ENCODE results near the gene RAB1B. TPM values are rescaled to one million over a fixed set of nuclear protein-coding genes. Genes with fewer than 3 reads are reported as not detected.
A peak's percentile ranks its signal among the peaks of the same experiment; 100 is the strongest.
"Not testable (repeated sequence)": the region's sequence is repeated elsewhere in the genome, so short reads cannot be mapped to it uniquely, and the experiment has no call there.

RAB1B gene
- total RNA-seq, 2 donors from 2014 or later, result 72.8 to 89.1 TPM

GRCh38 chr11:66247295-66247694, 21.1 kb upstream of the RAB1B start:
- peaks cover 21% of the 10 kb centered on the region for H3K4me1 Mint-ChIP-seq
- no peaks in the 10 kb centered on the region for H3K27me3 Mint-ChIP-seq
- no peak overlapping the region for H3K4me3 Mint-ChIP-seq
- no peaks in the 10 kb centered on the region for H3K9me3 ChIP-seq (ENCODE audit: control insufficient read depth, low read length, poor library complexity, severe bottlenecking)
- no peak for DNase-seq
- H3K27ac Mint-ChIP-seq, result peak overlapping the region; percentile 85
- H3K36me3 Mint-ChIP-seq (ENCODE audit: low read depth), result peaks cover 5% of the 10 kb centered on the region
- no peak for ATAC-seq

GRCh38 chr11:66247801-66248200, 20.6 kb upstream of the RAB1B start:
- Mint-ChIP-seq H3K4me1 (peaks cover 21% of the 10 kb centered on the region), H3K27ac (peak overlapping the region; percentile 24), H3K27me3 (no peaks in the 10 kb centered on the region), H3K4me3 (no peak overlapping the region), H3K36me3 (ENCODE audit: low read depth) (peaks cover 5% of the 10 kb centered on the region)
- DNase-seq, result no peak
- ATAC-seq, result no peak
- no peaks in the 10 kb centered on the region for H3K9me3 ChIP-seq (ENCODE audit: control insufficient read depth, low read length, poor library complexity, severe bottlenecking)

DNA sequence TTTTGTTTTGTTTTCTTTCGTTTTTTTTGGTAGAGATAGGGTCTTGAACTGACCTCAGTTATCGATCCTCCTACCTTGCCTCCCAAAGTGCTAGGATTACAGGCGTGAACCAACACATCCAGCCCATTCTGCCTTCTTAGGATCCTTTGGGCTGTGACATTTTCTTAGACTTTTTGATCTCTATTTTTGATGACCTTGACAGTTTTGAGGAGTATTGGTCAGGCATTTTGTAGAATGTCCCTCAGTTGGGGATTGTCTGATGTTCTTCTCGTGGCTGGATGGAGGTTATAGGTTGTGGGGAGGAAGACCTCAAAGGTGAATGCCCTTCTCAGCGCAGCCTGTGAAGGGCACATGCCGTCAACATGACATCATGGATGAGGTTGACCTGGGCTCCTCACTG, 19.5 kb upstream of the RAB1B start:
- no peak for ATAC-seq
- Mint-ChIP-seq H3K27me3 (no peaks in the 10 kb centered on the region), H3K4me1 (peaks cover 22% of the 10 kb centered on the region), H3K27ac (peak overlapping the region; percentile 95), H3K4me3 (no peak overlapping the region), H3K36me3 (ENCODE audit: low read depth) (peaks cover 8% of the 10 kb centered on the region)
- H3K9me3 ChIP-seq (ENCODE audit: control insufficient read depth, low read length, poor library complexity, severe bottlenecking), result no peaks in the 10 kb centered on the region
- DNase-seq, result no peak

DNA sequence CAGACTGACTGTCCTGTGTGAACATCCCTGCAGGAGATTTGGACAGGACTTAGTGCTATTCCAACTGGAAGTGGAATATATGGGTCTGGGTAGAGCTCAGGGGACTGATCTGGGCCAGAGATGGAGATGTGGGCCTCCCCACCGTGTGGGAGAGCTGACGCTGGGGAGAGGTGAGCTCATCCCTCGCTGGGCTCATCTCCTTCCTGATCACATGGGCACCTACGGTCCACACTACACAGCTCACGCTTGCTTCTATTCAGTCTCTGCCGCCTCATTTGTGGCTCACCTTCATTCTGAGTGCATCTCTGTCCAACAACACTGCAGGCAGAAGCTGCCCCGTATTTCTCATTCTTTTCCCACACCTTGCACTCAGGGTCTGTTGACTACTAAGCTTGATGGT, 16.6 kb upstream of the RAB1B start:
- no peak for ATAC-seq
- peaks cover 23% of the 10 kb centered on the region for H3K4me1 Mint-ChIP-seq
- no peaks in the 10 kb centered on the region for H3K9me3 ChIP-seq (ENCODE audit: control insufficient read depth, low read length, poor library complexity, severe bottlenecking)
- no peak overlapping the region for H3K27ac Mint-ChIP-seq
- no peaks in the 10 kb centered on the region for H3K27me3 Mint-ChIP-seq
- no peak for DNase-seq
- peaks cover 8% of the 10 kb centered on the region for H3K36me3 Mint-ChIP-seq (ENCODE audit: low read depth)
- no peak overlapping the region for H3K4me3 Mint-ChIP-seq

- not testable (repeated sequence) for ATAC-seq; H3K36me3 Mint-ChIP-seq (ENCODE audit: low read depth); H3K9me3 ChIP-seq (ENCODE audit: control insufficient read depth, low read length, poor library complexity, severe bottlenecking); DNase-seq; H3K27me3 Mint-ChIP-seq
- peak overlapping the region; percentile 19 for H3K4me3 Mint-ChIP-seq
- H3K27ac Mint-ChIP-seq, result peak overlapping the region; percentile 83
- peaks cover 21% of the 10 kb centered on the region for H3K4me1 Mint-ChIP-seq
Observed at GRCh38 chr11:66253081-66253480, 15.4 kb upstream of the RAB1B start.

DNA sequence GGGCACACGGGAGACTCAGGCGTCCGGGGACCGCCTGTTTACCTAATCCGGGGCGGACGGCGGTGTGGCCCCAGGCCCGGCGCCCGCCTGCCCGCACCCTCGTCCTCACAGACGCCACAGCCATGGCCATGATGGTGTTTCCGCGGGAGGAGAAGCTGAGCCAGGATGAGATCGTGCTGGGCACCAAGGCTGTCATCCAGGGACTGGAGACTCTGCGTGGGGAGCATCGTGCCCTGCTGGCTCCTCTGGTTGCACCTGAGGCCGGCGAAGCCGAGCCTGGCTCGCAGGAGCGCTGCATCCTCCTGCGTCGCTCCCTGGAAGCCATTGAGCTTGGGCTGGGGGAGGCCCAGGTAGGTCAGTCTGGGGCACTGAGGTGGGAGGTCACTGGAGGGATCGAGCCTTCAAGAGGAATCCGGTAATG, 10.0 kb upstream of the RAB1B start:
- H3K27ac Mint-ChIP-seq, result peak overlapping the region; percentile 98
- H3K27me3 Mint-ChIP-seq, result no peaks in the 10 kb centered on the region
- DNase-seq (no peak), ATAC-seq (no peak)
- H3K36me3 Mint-ChIP-seq (ENCODE audit: low read depth), result peaks cover 5% of the 10 kb centered on the region
- peak overlapping the region; percentile 91 for H3K4me3 Mint-ChIP-seq
- H3K4me1 Mint-ChIP-seq, result peaks cover 23% of the 10 kb centered on the region
- H3K9me3 ChIP-seq (ENCODE audit: control insufficient read depth, low read length, poor library complexity, severe bottlenecking), result no peaks in the 10 kb centered on the region

- Mint-ChIP-seq H3K27me3 (no peaks in the 10 kb centered on the region), H3K27ac (peak overlapping the region; percentile 98), H3K36me3 (ENCODE audit: low read depth) (peaks cover 8% of the 10 kb centered on the region), H3K4me1 (peaks cover 21% of the 10 kb centered on the region), H3K4me3 (peak overlapping the region; percentile 91)
- H3K9me3 ChIP-seq (ENCODE audit: control insufficient read depth, low read length, poor library complexity, severe bottlenecking), result no peaks in the 10 kb centered on the region
- no peak for ATAC-seq
- DNase-seq, result no peak
Observed at GRCh38 chr11:66259225-66259624, 9.2 kb upstream of the RAB1B start.

- ATAC-seq (no peak), DNase-seq (no peak)
- peaks cover 23% of the 10 kb centered on the region for H3K4me1 Mint-ChIP-seq
- H3K9me3 ChIP-seq (ENCODE audit: control insufficient read depth, low read length, poor library complexity, severe bottlenecking), result no peaks in the 10 kb centered on the region
- H3K4me3 Mint-ChIP-seq, result no peak overlapping the region
- H3K27ac Mint-ChIP-seq, result peak overlapping the region; percentile 98
- H3K27me3 Mint-ChIP-seq, result no peaks in the 10 kb centered on the region
- H3K36me3 Mint-ChIP-seq (ENCODE audit: low read depth), result peaks cover 8% of the 10 kb centered on the region
Observed at GRCh38 chr11:66259956-66260355, 8.5 kb upstream of the RAB1B start.

GRCh38 chr11:66261578-66261977, 6.9 kb upstream of the RAB1B start:
- DNase-seq (no peak), ATAC-seq (no peak)
- H3K36me3 Mint-ChIP-seq (ENCODE audit: low read depth), result peaks cover 8% of the 10 kb centered on the region
- peak overlapping the region; percentile 25 for H3K4me3 Mint-ChIP-seq
- H3K27me3 Mint-ChIP-seq, result no peaks in the 10 kb centered on the region
- H3K27ac Mint-ChIP-seq, result no peak overlapping the region
- H3K4me1 Mint-ChIP-seq, result peaks cover 21% of the 10 kb centered on the region
- H3K9me3 ChIP-seq (ENCODE audit: control insufficient read depth, low read length, poor library complexity, severe bottlenecking), result no peaks in the 10 kb centered on the region

- Mint-ChIP-seq H3K4me1 (peaks cover 20% of the 10 kb centered on the region), H3K36me3 (ENCODE audit: low read depth) (peaks cover 8% of the 10 kb centered on the region), H3K27ac (no peak overlapping the region), H3K4me3 (no peak overlapping the region), H3K27me3 (no peaks in the 10 kb centered on the region)
- ATAC-seq (no peak), DNase-seq (no peak)
- no peaks in the 10 kb centered on the region for H3K9me3 ChIP-seq (ENCODE audit: control insufficient read depth, low read length, poor library complexity, severe bottlenecking)
Observed at GRCh38 chr11:66262191-66262590, 6.2 kb upstream of the RAB1B start.

DNA sequence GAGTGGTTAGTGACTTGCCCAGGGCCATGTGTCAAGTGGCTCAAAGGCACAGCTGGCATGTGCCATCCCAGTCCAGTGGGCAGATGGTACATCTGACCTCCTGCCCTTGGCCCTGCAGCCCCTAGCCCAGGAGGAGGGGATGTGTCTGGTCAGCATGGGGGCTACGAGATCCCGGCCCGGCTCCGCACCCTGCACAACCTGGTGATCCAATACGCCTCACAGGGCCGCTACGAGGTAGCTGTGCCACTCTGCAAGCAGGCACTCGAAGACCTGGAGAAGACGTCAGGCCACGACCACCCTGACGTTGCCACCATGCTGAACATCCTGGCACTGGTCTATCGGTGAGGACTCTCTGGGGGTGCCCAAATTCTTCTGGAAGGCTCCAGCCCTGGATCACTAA, 5.7 kb upstream of the RAB1B start:
- Mint-ChIP-seq H3K27ac (no peak overlapping the region), H3K27me3 (no peaks in the 10 kb centered on the region), H3K36me3 (ENCODE audit: low read depth) (peaks cover 8% of the 10 kb centered on the region), H3K4me1 (peaks cover 21% of the 10 kb centered on the region), H3K4me3 (no peak overlapping the region)
- ATAC-seq, result no peak
- no peaks in the 10 kb centered on the region for H3K9me3 ChIP-seq (ENCODE audit: control insufficient read depth, low read length, poor library complexity, severe bottlenecking)
- DNase-seq, result no peak

GRCh38 chr11:66263231-66263630, 5.2 kb upstream of the RAB1B start:
- H3K27me3 Mint-ChIP-seq, result no peaks in the 10 kb centered on the region
- peaks cover 25% of the 10 kb centered on the region for H3K4me1 Mint-ChIP-seq
- H3K27ac Mint-ChIP-seq, result no peak overlapping the region
- peaks cover 8% of the 10 kb centered on the region for H3K36me3 Mint-ChIP-seq (ENCODE audit: low read depth)
- ATAC-seq (no peak), DNase-seq (no peak)
- no peaks in the 10 kb centered on the region for H3K9me3 ChIP-seq (ENCODE audit: control insufficient read depth, low read length, poor library complexity, severe bottlenecking)
- H3K4me3 Mint-ChIP-seq, result peak overlapping the region; percentile 12

DNA sequence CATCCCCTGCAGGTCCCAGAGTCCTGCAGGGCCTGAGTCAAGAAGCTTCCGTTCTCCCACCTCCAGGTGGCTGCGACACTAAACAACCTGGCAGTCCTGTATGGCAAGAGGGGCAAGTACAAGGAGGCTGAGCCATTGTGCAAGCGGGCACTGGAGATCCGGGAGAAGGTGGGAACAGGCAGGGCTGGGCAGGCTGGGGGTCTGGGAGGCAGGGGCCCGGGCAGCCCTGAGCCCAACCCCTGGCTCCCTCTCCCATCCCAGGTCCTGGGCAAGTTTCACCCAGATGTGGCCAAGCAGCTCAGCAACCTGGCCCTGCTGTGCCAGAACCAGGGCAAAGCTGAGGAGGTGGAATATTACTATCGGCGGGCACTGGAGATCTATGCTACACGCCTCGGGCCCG, 4.7 kb upstream of the RAB1B start:
- H3K27ac Mint-ChIP-seq, result no peak overlapping the region
- peaks cover 22% of the 10 kb centered on the region for H3K4me1 Mint-ChIP-seq
- no peak for ATAC-seq
- H3K27me3 Mint-ChIP-seq, result no peaks in the 10 kb centered on the region
- no peaks in the 10 kb centered on the region for H3K9me3 ChIP-seq (ENCODE audit: control insufficient read depth, low read length, poor library complexity, severe bottlenecking)
- H3K4me3 Mint-ChIP-seq, result no peak overlapping the region
- H3K36me3 Mint-ChIP-seq (ENCODE audit: low read depth), result peaks cover 11% of the 10 kb centered on the region
- DNase-seq, result no peak

GRCh38 chr11:66264383-66264782, 4.1 kb upstream of the RAB1B start:
- no peak overlapping the region for H3K27ac Mint-ChIP-seq
- ATAC-seq, result no peak

More at GRCh38 chr11:66264383-66264782, 4.1 kb upstream of the RAB1B start:
- DNase-seq, result no peak
- no peaks in the 10 kb centered on the region for H3K27me3 Mint-ChIP-seq
- H3K9me3 ChIP-seq (ENCODE audit: control insufficient read depth, low read length, poor library complexity, severe bottlenecking), result no peaks in the 10 kb centered on the region
- no peak overlapping the region for H3K4me3 Mint-ChIP-seq
- H3K4me1 Mint-ChIP-seq, result peaks cover 21% of the 10 kb centered on the region
- peaks cover 10% of the 10 kb centered on the region for H3K36me3 Mint-ChIP-seq (ENCODE audit: low read depth)

Data from T-helper 17 cell (primary cell).